A549 treated with dexamethasone at 1 μM for 4 hours (cell line): ENCODE measurements around the gene MIS18BP1. TPM values are rescaled to one million over a fixed set of nuclear protein-coding genes. Genes with fewer than 3 reads are reported as not detected.

Source experiments
- total RNA-seq: library from RNA; stranded (reverse); fragments of 200-300 nt; extraction: Qiagen RNA extraction; gene quantifications from 5 replicates; pipeline ENCODE4 v1.2.3, GENCODE V29; 2022

Gene MIS18BP1
- 19.5 to 24.0 TPM (median 21.7 TPM) in 5 replicates for total RNA-seq

GRCh38 chr14:45253070-45253753, at the start of gene MIS18BP1:
TSS of gene MIS18BP1 (minus strand) at chr14:45253202. CDS start at chr14:45247286, 5,916 bp downstream.

Other genes with a start within 250 kb of the MIS18BP1 start
- 15.9 to 23.1 TPM (median 20.0 TPM) in 5 replicates for gene PRPF39, start 169.1 kb downstream of the MIS18BP1 start, total RNA-seq
- 119 to 149 TPM (median 122 TPM) in 5 replicates for gene FKBP3, start 118.7 kb downstream of the MIS18BP1 start, total RNA-seq
- gene FANCM, start 117.3 kb downstream of the MIS18BP1 start, total RNA-seq = 3.4 to 6.8 TPM (median 5.6 TPM) in 5 replicates